C4-2B (cell line): ENCODE measurements around the gene OPTC.

Experiments used
- H3K27ac ChIP-seq: fragments of 450-650 bp; 2 replicates; pipeline ENCODE4 v1.5.1; 2017
- CTCF ChIP-seq: fragments of 450-650 bp; conservative IDR thresholded peaks from 2 replicates; pipeline ENCODE4 v1.5.1; 2017; ENCODE audit warnings: mild to moderate bottlenecking
- ZFX ChIP-seq: fragments of 450-650 bp; IDR thresholded peaks from 2 replicates; pipeline ENCODE4 v1.6.1; 2017

Gene OPTC

DNA sequence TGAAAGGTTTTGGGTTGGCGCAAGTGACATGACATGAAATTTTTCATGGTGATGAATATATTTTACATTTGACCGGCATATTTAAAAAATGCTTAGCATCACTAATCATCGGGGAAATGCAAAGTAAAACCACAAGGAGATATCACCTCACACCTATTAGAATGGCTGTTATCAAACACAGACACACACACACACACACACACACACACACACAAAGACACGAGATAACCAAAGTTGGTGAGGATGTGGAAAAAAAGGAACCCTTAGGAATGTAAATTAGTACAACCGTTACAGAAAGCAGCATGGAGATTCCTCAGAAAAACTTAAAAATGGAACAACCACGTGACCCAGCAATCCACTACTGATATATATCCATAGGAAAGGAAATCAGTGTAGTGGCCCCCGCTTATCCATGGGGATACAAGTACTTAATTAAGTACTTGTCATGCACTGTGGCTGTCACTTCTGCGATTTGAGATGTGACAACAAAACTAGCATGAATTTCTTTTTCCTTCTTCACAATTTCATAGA, 34.2 kb upstream of the OPTC start:
- TF ChIP-seq CTCF (no peak), ZFX (no peak)
- H3K27ac ChIP-seq, result no peak overlapping the region

DNA sequence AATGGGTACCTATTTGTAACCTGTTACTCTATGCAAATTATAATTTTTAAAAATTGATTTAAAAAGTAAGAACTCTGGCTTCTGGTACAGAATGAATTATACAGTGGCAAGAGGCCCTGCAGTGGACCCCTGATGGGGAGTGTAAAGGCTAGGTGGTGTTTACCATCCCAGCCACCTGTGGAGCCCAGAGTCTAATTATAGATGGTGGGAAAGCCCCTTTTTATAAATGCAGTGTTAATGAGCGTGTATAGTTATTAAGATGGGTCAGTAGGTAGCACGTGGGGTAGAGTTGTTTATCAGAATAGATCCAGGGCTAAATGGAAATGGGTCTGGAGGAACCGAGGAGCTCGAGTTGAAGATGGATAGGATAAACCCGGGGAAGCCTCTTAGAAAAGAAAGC, 32.2 kb upstream of the OPTC start:
- TF ChIP-seq CTCF, result no peak
- no peak for TF ChIP-seq ZFX
- no peak overlapping the region for H3K27ac ChIP-seq

DNA sequence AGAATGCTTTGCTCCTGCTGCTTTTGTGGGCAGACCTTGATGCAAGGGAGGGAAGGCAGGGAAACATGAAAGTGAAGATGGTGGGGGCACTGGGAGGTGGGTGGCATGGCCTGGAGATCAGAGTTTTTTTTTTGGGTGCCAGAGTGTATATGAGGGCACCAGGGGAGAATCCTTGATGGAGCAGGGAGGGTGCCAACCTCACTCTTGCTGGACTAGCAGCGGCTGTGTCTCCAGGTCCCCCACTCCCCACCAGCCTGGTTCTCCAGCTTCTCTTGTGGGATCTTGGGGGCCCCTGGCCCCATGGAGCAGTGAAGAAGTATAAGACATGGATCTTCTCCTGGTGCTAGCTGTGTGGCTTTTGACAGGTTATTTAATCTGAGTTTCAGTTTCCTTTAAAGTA, 31.8 kb upstream of the OPTC start:
- TF ChIP-seq CTCF (no peak), ZFX (no peak)
- H3K27ac ChIP-seq, result no peak overlapping the region

- TF ChIP-seq ZFX, result no peak
- TF ChIP-seq CTCF, result no peak
- H3K27ac ChIP-seq, result no peak overlapping the region
Measured at GRCh38 chr1:203462878-203463277, 31.1 kb upstream of the OPTC start.

- no peak overlapping the region for H3K27ac ChIP-seq
Measured at GRCh38 chr1:203463469-203464062, 30.4 kb upstream of the OPTC start.

DNA sequence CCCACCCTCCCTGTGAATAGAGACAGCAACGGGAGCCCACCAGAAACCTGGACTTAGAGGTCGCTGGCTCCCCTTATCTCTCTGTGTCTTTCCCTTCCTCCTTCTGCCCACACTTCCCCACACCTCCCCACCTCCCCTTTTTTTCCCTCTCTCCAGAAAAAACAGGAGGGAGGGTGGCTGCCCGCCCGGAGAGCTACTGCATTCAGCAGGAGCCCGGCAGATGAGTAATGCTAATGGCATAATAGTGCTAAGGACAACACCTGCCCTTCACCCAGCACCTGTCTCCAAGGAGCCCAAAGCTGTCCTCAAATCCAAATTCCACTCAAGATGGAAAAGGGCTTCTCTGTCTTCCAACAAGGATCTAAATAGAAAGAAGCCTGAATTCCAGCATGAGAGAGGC, 29.7 kb upstream of the OPTC start:
- no peak for TF ChIP-seq CTCF
- no peak for TF ChIP-seq ZFX

More at GRCh38 chr1:203463469-203464062, 30.4 kb upstream of the OPTC start:
- TF ChIP-seq CTCF (no peak), ZFX (no peak)

DNA sequence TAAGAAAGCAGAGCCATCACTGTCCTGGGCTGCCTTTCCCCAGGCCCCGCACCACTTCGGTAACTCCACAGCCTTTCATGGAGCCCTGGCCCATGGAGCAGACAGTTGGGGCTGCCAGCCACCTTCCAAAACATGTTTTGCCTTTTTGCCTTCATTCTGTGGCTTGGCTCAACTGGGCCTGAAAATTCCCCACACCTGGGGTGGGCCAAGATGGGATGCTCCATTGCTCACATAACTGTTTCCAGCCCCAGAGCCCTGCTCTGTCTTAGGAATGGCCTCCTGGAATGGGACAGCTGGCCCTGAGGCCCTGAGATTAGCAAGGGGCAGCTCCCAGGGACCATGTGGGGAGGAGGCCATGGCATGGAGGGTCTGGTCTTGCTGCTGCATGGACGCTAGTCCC, 29.2 kb upstream of the OPTC start:
- TF ChIP-seq ZFX, result no peak
- TF ChIP-seq CTCF, result no peak
- H3K27ac ChIP-seq, result no peak overlapping the region

More for the DNA sequence above, 29.7 kb upstream of the OPTC start:
- no peak overlapping the region for H3K27ac ChIP-seq
